HG03354 (cell line): Measurements from ENCODE around the gene ANKRD34A.
A peak's percentile ranks its signal among the peaks of the same experiment; 100 is the strongest.

Experiments used
- ATAC-seq: cut with Tn5 transposase; IDR thresholded peaks from one replicate; pipeline ENCODE4 v1.9.1; 2021; ENCODE audit warnings: mild to moderate bottlenecking; ENCODE audit not compliant: unreplicated experiment, poor library complexity, severe bottlenecking

Gene ANKRD34A

GRCh38 chr1:145964328-145965118 lies at the start of gene ANKRD34A, which contains the start of gene POLR3GL:
Gene ANKRD34A, minus strand, starts transcription at chr1:145964575. Its CDS starts 2,816 bp downstream, at chr1:145961759.
Gene POLR3GL, plus strand, starts transcription at chr1:145964690. Its CDS starts 10,176 bp downstream, at chr1:145974866.
- peak; percentile 93 for ATAC-seq

GRCh38 chr1:146013559-146013922 lies 49.2 kb upstream of the ANKRD34A start:
- ATAC-seq: no peak

GRCh38 chr1:146012703-146013558 lies 48.6 kb upstream of the ANKRD34A start:
- no peak for ATAC-seq

GRCh38 chr1:146010126-146010738 lies 45.9 kb upstream of the ANKRD34A start:
- ATAC-seq: no peak

GRCh38 chr1:146007489-146008133 lies 43.2 kb upstream of the ANKRD34A start:
- no peak for ATAC-seq

GRCh38 chr1:146001709-146002108 lies 37.3 kb upstream of the ANKRD34A start:
- ATAC-seq: no peak

- ATAC-seq: no peak
Observed at GRCh38 chr1:145999321-146000024, 35.1 kb upstream of the ANKRD34A start.

GRCh38 chr1:145997718-145998023 lies 33.3 kb upstream of the ANKRD34A start:
- no peak for ATAC-seq

GRCh38 chr1:145997016-145997717 lies 32.8 kb upstream of the ANKRD34A start:
- ATAC-seq: peak; percentile 47

- ATAC-seq: peak; percentile 88
Observed at GRCh38 chr1:145996433-145997015, 32.1 kb upstream of the ANKRD34A start, which contains the start of gene TXNIP. Gene TXNIP, minus strand, starts transcription at chr1:145996579. Its CDS starts 313 bp downstream, at chr1:145996266.

GRCh38 chr1:145995964-145996432 lies 31.6 kb upstream of the ANKRD34A start:
- no peak for ATAC-seq

- no peak for ATAC-seq
Observed at GRCh38 chr1:145995148-145995881, 30.9 kb upstream of the ANKRD34A start.

- ATAC-seq: no peak
Observed at GRCh38 chr1:145994391-145995120, 30.2 kb upstream of the ANKRD34A start.

- ATAC-seq: no peak
Observed at GRCh38 chr1:145993618-145994390, 29.4 kb upstream of the ANKRD34A start.

- no peak for ATAC-seq
Observed at GRCh38 chr1:145992958-145993617, 28.7 kb upstream of the ANKRD34A start.

- no peak for ATAC-seq
Observed at GRCh38 chr1:145992502-145992936, 28.1 kb upstream of the ANKRD34A start.
